Activated CD8-positive, alpha-beta memory T cell treated with anti-CD3 and anti-CD28 coated beads for 24 hours (primary cell): ENCODE results near the gene ARHGAP28.

Experiments
- DNase-seq: peaks from one replicate; pipeline ENCODE4 v3.0.0-alpha.2; 2020

The ARHGAP28 gene

DNA sequence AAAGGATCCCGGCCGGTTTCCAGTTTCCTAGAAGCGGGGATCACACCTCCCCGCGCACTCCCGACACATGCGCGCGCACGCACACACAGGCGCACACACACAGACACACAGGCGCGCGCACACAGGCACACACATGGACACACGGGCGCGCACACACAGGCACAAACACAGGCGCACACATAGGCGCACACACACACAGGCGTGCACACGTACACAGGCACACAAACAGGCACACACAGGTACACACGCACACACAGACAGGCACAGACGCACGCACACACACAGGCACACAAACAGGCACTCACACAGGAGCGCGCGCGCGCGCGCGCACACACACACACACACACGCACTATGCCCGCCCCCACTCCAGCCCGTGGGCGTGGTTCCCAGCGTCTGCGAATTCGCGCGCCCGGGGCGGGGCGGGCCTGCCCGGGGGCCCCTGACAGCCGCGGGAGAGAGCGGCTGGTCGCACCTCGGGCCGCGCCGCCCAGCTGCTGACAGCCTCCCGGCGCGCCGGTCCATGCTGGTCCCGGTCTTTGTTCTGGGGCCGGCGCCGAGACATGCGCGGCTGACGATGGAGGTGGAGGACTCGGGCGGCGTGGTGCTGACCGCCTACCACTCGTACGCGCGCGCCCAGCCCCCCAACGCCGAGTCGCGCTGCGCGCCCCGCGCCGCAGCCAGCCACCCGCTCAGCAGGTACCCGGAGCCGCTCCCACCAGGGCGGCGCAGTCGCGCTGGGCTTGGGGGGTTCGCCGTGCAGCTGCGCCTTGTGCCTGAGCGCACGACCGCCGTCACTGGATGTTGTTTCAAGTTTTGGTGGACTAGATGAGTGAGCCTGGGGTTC lies at the start of gene ARHGAP28:
Gene ARHGAP28, plus strand, starts transcription at position 470 of the 845 bp plus-strand sequence. Its CDS starts 106 bp downstream, at position 576.
- DNase-seq, result no peak

DNA sequence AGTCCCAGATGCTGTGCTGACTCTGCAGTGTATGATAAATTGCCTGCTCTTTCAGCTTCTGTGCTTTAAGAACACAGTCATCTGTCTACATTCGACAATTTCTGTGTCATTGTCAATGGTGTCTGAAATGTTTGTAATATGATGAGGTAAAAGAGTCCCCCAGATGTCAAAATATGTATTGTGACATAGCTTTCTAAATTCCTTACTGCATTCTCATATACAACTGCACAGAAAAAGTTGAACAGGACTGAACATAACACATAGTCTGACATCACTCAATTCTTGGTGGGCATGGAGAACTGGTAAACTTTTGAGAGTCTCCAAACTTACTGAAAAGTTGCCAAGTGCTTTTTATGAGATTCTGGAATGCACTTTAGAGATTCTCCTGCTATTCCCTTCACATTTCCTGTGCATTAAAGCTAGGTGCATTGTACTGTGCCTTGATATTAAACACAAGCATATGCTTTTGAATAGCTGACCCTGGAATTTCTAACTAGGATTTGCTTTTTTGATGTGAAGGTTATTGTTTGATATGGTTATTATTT lies 48.1 kb upstream of the ARHGAP28 start:
- no peak for DNase-seq

DNA sequence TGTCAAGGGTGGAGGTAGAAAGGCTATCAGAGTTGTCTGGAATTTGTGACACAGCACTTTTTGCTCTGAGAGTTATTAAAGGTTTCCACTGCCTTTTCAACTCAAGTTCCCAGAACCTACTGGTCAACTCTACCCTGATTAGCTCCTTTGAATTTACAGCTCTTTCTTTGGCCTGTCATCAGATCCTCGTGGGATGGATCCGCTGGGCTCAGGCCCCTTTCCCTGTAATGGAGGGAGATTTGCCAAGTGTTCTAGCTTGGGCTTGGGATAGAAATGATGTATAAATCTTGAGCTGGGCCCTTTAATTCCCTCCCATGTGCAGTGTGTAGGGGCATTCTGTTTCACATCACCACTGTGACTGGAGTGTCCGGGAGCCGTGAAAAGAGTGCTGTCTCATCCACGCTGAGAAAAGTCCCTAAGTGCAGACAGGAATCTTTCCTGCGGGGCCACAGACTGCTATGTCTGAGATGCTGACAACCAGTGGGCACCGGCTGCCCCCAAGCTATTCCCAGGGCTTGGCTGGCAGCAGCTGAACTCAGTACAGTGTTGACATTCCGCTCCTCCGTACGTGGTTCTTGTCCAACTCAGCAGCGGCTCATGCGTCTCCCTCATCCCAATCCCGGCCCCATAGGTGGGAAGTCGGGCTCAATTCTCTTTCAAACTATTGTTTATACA lies 46.9 kb upstream of the ARHGAP28 start:
- DNase-seq, result no peak

- no peak for DNase-seq
Measured at GRCh38 chr18:6683112-6683876, 46.2 kb upstream of the ARHGAP28 start.

GRCh38 chr18:6687676-6688075 lies 41.8 kb upstream of the ARHGAP28 start:
- DNase-seq, result no peak

GRCh38 chr18:6708890-6709289 lies 20.6 kb upstream of the ARHGAP28 start:
- DNase-seq, result no peak

GRCh38 chr18:6711467-6711866 lies 18.0 kb upstream of the ARHGAP28 start:
- DNase-seq, result no peak

- no peak for DNase-seq
Measured at GRCh38 chr18:6712401-6712800, 17.1 kb upstream of the ARHGAP28 start.

DNA sequence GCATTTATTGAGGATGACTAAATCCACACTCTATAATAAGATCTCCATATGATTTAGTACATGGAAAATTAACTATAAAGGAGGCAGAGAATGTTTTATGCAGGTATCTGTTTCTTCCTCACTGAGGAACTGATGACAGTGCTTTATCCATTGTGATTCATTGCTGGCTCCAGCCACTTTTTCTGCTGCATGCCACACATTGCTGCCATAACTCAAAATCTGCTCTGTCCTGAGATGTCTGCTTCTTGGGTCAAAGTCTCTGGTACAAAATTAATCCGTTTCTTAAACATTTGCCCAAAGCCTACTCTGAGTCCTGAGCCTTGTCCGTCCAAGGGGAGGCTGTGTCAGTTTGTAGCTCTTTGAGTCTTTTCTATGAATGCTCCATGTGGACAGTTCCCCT lies 15.5 kb upstream of the ARHGAP28 start:
- DNase-seq, result no peak

DNA sequence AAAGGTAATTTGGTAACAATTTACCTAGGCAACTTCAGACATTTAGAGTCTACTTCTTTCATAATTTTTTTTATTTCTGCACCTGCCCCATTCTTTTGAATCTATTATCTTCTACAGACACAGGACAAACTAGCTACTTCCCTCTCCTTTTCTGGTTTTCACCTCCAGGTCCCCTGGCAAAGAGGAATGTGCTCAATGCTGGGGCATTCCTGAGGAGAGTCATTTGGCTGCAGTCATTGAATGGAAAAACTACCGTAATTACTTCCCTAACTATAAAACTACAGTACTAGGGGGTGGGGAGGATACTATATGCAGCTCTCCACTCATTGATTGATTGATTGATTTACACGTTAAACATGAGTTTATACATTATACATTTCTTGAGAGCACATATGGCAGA lies 11.2 kb upstream of the ARHGAP28 start:
- DNase-seq, result no peak

- DNase-seq, result no peak
Measured at GRCh38 chr18:6719098-6719846, 10.2 kb upstream of the ARHGAP28 start.

DNA sequence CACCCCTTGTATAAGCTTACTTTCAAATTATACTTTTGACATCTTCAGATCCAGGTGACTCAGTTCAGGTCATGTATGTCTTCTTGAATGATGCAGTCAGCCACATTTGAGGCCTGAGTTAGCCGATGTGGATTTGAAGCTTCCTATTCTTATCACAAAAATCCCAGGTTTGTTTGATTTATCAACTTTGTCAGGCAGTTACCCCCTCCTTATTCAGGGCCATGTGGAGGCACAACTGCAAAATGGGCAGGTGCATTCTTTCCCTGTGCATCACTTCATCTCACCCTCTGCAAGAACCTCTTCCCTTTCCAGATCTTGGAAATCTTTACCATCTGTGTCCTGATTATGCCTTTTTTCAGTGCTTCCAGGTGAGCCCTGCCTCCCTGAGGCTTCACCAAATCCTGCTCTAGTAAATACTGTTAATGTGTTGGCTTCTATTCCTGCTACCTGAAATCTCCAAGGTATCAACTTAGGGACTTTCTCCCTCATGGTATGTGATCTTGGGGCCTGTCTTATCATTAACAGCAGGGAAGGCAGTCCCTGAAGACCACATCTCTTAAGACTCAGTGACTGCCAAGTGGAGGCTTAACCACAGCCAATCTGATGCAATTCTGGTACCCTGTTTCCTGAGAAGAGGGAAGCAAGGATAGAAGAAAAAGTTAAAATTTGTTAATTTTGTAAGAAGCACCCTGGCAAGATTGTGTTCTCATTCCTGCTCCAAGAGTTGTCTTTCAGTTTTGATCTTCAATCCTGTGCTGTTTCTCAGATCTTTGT lies 9.4 kb upstream of the ARHGAP28 start:
- no peak for DNase-seq

GRCh38 chr18:6721755-6722154 lies 7.8 kb upstream of the ARHGAP28 start:
- no peak for DNase-seq

GRCh38 chr18:6722690-6723089 lies 6.8 kb upstream of the ARHGAP28 start:
- DNase-seq, result no peak

DNA sequence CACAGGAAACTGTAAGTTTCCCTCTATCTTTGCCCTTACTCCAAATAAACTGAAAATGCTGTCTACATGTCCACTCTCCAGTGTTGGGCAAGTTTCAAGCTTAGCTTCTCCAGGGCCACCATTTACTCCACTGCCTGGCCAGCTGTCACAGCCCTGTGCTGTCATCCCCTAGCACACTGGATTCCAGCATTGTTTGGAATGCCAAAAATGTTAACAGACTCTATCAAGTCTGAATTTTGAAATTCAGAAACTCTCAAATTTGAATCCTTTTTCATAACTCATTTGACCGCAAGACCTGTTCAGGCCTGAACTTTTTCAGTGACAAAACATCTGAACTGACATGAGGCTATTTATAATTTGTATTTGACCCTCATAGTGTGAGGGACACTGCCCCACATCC lies 5.2 kb upstream of the ARHGAP28 start:
- DNase-seq, result no peak

GRCh38 chr18:6728331-6728730 lies 1.2 kb upstream of the ARHGAP28 start:
- DNase-seq, result no peak

- DNase-seq, result no peak
Measured at GRCh38 chr18:6728809-6729246, 688 bp upstream of the ARHGAP28 start.

DNA sequence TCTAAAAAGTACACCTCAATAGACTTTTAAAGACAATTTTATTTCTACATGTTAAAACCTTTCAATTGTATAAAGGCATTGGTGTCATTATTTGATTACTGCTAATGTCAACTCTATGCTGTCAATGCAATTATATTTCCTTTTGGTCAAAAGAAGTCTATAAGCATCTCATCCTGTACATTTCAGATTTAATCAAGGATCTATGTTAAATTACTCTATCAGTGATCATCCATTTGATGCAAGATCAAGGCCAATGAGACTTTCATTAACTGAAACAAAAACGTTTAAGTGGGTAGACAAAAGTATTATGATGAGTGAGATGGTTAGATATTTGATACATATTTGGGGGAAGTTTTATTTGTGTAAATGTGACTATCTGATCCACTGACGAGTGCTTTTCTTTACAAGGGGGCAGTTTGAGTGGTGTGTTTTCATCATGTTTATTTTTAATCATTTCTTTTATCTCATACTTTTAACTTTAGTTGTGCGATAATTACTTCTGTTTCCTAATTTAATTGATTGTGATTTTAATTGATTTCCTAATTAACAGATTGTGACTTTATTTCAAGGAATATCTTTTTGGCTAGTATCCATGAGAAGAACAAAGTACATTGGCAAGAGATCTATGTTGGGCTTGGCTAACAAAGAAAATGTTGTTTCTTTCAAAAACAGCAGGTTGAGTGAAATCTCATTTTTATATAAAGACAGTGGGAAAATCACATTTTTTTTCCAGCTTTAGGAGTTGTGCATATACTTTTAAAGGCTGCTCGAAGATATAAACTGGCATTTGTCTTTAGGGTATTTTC lies 1.1 kb downstream of the ARHGAP28 start:
- no peak for DNase-seq

DNA sequence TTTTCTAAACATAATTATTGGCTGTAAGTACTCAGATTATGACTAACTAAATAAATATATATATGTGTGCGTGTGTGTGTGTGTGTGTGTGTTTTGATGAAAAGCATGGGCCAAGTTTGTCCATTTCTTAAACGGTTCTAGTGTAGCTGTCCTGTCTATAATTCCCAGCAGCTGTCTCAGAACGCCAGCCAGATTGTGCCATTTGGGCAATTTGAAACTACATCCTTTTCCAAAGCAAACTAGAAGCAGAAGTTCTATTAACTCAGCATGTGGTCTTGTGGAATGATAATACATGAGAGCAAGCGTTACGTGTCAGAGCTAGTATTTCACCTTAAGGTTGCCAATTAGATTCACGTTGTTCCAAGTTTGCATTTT lies 1.7 kb downstream of the ARHGAP28 start:
- no peak for DNase-seq

- no peak for DNase-seq
Measured at GRCh38 chr18:6732952-6733351, 3.4 kb downstream of the ARHGAP28 start.

GRCh38 chr18:6733758-6734157 lies 4.2 kb downstream of the ARHGAP28 start:
- no peak for DNase-seq
